Kidney epithelial cell (primary cell): ENCODE data around the gene PSAT1. TPM values are rescaled to one million over a fixed set of nuclear protein-coding genes. Genes with fewer than 3 reads are reported as not detected.

Source experiments
- DNase-seq: peaks from one replicate; pipeline ENCODE4 v3.0.0-alpha.2; 2010; ENCODE audit warnings: low read depth
- H3K27me3 ChIP-seq: 2 replicates; pipeline ENCODE4 v1.6.0; 2011; ENCODE audit warnings: low read length; ENCODE audit not compliant: control insufficient read depth, insufficient read depth
- H3K36me3 ChIP-seq: 2 replicates; pipeline ENCODE4 v1.5.1; 2011; ENCODE audit warnings: low read length; ENCODE audit not compliant: control insufficient read depth, insufficient read depth
- H3K4me3 ChIP-seq: 2 replicates; pipeline ENCODE4 v1.5.1; 2011; ENCODE audit warnings: low read depth, mild to moderate bottlenecking, control low read depth, low read length
- CTCF ChIP-seq: IDR thresholded peaks from 2 replicates; pipeline ENCODE4 v1.5.1; 2011; ENCODE audit warnings: mild to moderate bottlenecking, moderate library complexity, low read length, control low read depth, inconsistent platforms; ENCODE audit not compliant: insufficient read depth, poor library complexity, severe bottlenecking
- total RNA-seq: library from RNA; depleted of rRNA; stranded (reverse); fragments of >200 nt; gene quantifications from 2 replicates; pipeline ENCODE4 v1.2.3, GENCODE V29; 2015

Gene PSAT1
- total RNA-seq, 1 donor from 2014 or later = 259 TPM

DNA sequence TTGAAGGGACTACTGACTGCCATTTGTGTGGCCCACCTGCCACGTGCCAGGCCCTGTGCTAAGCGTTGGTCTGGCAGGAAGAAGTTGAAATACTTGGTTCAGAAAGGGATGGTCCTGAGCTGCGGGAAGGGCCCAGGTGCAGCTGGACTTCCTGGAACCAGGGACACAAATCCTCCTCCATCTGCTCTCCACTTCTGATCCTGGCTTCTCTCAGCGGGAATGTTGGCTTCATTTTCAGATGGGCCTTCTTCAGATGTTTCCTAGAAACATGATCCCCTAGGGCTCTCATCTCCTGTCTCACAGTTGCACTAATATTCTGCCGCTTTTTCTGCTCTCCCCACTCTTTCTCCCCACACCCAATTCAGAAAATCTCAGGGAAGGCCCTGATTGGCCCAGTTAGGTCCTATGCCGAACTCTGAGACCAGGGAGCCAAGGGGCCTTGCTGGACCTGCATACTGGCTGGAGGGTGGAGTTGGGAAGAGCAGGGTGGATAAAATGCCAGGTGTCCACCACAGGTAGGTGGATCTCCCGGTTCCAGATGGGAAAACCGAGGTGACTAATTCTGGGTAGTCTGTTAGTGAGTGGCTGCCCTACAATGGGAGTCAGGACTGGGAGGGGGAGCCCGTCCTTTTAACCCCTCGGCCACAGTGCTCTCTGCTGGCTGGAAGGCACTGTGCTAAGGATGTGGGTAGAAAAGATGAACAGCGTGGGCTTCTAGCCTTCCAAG lies 19.4 kb downstream of the PSAT1 start:
- no peak for DNase-seq
- no peak for TF ChIP-seq CTCF
- H3K36me3 ChIP-seq = peaks cover 1% of the 10 kb centered on the region
- H3K27me3 ChIP-seq = no peaks in the 10 kb centered on the region
- no peak overlapping the region for H3K4me3 ChIP-seq

GRCh38 chr9:78319197-78320029 lies 22.5 kb downstream of the PSAT1 start:
- H3K27me3 ChIP-seq = no peaks in the 10 kb centered on the region
- no peak overlapping the region for H3K4me3 ChIP-seq
- peaks cover 2% of the 10 kb centered on the region for H3K36me3 ChIP-seq
- TF ChIP-seq CTCF = no peak
- DNase-seq = no peak

GRCh38 chr9:78320030-78320693 lies 23.2 kb downstream of the PSAT1 start:
- Histone ChIP-seq H3K27me3 (no peaks in the 10 kb centered on the region), H3K4me3 (no peak overlapping the region), H3K36me3 (peaks cover 2% of the 10 kb centered on the region)
- no peak for TF ChIP-seq CTCF
- no peak for DNase-seq

DNA sequence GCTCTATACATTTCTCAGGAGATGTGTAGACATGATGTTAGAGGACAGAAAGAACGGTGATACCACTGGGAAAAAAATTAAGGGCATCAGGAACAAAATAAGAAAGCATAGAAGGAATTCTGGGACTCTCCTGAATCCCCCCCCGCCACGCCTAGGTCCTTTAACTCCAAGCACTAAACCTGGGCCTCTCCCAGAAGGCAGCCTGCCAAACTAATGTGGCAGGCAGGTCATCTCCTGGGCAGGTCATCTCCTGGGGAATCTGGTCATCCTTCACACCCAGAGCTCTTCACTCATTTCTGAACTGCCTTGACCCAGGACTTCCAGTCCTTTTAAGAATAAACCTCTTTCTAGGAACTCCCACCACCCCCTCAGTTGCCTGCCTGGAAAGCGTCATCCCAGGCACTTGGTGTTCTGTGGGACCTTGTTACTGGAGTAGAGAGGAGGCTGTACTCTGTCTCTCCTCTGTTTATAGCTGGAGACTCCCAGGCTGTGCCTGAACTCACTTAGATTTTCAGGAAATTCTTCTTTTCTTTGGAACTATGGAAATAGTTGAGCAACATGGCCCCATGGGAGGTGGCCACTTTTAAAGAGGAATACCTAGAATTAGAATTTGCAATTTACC lies 24.1 kb downstream of the PSAT1 start:
- DNase-seq = no peak
- Histone ChIP-seq H3K36me3 (peaks cover 2% of the 10 kb centered on the region), H3K4me3 (no peak overlapping the region), H3K27me3 (no peaks in the 10 kb centered on the region)
- no peak for TF ChIP-seq CTCF

- no peak overlapping the region for H3K4me3 ChIP-seq
- no peak for TF ChIP-seq CTCF
- no peaks in the 10 kb centered on the region for H3K27me3 ChIP-seq
- DNase-seq = no peak
- H3K36me3 ChIP-seq = peaks cover 2% of the 10 kb centered on the region
Measured at GRCh38 chr9:78321505-78321904, 24.6 kb downstream of the PSAT1 start.
